H1 (cell line): ENCODE data around the gene HOGA1. TPM values are rescaled to one million over a fixed set of nuclear protein-coding genes. Genes with fewer than 3 reads are reported as not detected.

ENCODE experiments used
- ASH2L ChIP-seq: fragments of 200-600, 300-600 bp; sonication (generic); IDR thresholded peaks from one replicate; pipeline ENCODE4 v1.7.1; 2017; ENCODE audit warnings: low read length
- ATF3 ChIP-seq: IDR thresholded peaks from 2 replicates; pipeline ENCODE4 v1.6.1; 2011; ENCODE audit warnings: low read depth, mild to moderate bottlenecking, low read length; ENCODE audit not compliant: insufficient read depth
- BRCA1 ChIP-seq: IDR thresholded peaks from 2 replicates; pipeline ENCODE4 v1.6.1; 2012; ENCODE audit warnings: low read depth, low read length, improper control_type of control experiment
- CBX8 ChIP-seq: fragments of 300-800, 300-1000 bp; sonication (generic); IDR thresholded peaks from 2 replicates; pipeline ENCODE4 v1.7.1; 2016; ENCODE audit warnings: low read depth, low read length, borderline replicate concordance
- CEBPB ChIP-seq: IDR thresholded peaks from 2 replicates; pipeline ENCODE4 v1.6.1; 2012; ENCODE audit warnings: low read depth, low read length
- CHD1 ChIP-seq: IDR thresholded peaks from 2 replicates; pipeline ENCODE4 v1.6.1; 2012; ENCODE audit warnings: low read depth, low read length, improper control_type of control experiment
- CREB1 ChIP-seq: IDR thresholded peaks from 2 replicates; pipeline ENCODE4 v1.6.1; 2012; ENCODE audit warnings: inconsistent platforms
- CTBP2 ChIP-seq: IDR thresholded peaks from 2 replicates; pipeline ENCODE4 v1.7.0; 2011; ENCODE audit warnings: borderline replicate concordance, mild to moderate bottlenecking, moderate library complexity, mixed read lengths, low read length; ENCODE audit not compliant: insufficient read depth, insufficient read length
- E2F6 ChIP-seq: IDR thresholded peaks from 2 replicates; pipeline ENCODE4 v1.6.1; 2012; ENCODE audit warnings: inconsistent platforms
- EP300 ChIP-seq, 2 experiments: IDR thresholded peaks; 1 replicate in 1 of 2; 2 replicates in 1 of 2; pipeline ENCODE4 v1.6.1; 2011 to 2012; ENCODE audit warnings: low read depth in 2 of 2, low read length in 2 of 2, mild to moderate bottlenecking in 2 of 2, borderline replicate concordance in 1 of 2, inconsistent platforms in 1 of 2, moderate library complexity in 1 of 2
- FOSL1 ChIP-seq: IDR thresholded peaks from 2 replicates; pipeline ENCODE4 v1.6.1; 2011; ENCODE audit warnings: mild to moderate bottlenecking, low read depth, low read length, moderate library complexity; ENCODE audit not compliant: insufficient read depth
- HDAC2 ChIP-seq, 2 experiments: fragments of 300-600 bp in 1 of 2; sonication (generic) in 1 of 2; IDR thresholded peaks; 2 replicates each; pipeline ENCODE4 v1.6.1; 2011 to 2012; ENCODE audit warnings: low read depth in 2 of 2, low read length in 2 of 2, mild to moderate bottlenecking in 2 of 2, moderate library complexity in 2 of 2, borderline replicate concordance in 1 of 2, inconsistent platforms in 1 of 2
- JUN ChIP-seq: IDR thresholded peaks from 2 replicates; pipeline ENCODE4 v1.6.1; 2011; ENCODE audit warnings: low read depth, mild to moderate bottlenecking, improper control_type of control experiment, low read length
- KDM5A ChIP-seq: fragments of 200-600 bp; IDR thresholded peaks from 2 replicates; pipeline ENCODE4 v1.7.1; 2012; ENCODE audit warnings: mild to moderate bottlenecking, low read length, inconsistent platforms, mixed read lengths
- MAFK ChIP-seq: IDR thresholded peaks from 2 replicates; pipeline ENCODE4 v1.6.1; 2012; ENCODE audit warnings: low read depth, mild to moderate bottlenecking, improper control_type of control experiment, low read length
- NANOG ChIP-seq: IDR thresholded peaks from 2 replicates; pipeline ENCODE4 v1.6.1; 2011; ENCODE audit warnings: low read length, low read depth, mild to moderate bottlenecking, inconsistent platforms; ENCODE audit not compliant: insufficient read depth, poor library complexity, severe bottlenecking
- NRF1 ChIP-seq: IDR thresholded peaks from 2 replicates; pipeline ENCODE4 v1.6.1; 2011; ENCODE audit warnings: mild to moderate bottlenecking, low read depth, low read length, improper control_type of control experiment
- RBBP5 ChIP-seq: IDR thresholded peaks from 2 replicates; pipeline ENCODE4 v1.7.1; 2012; ENCODE audit warnings: low read depth, mild to moderate bottlenecking, inconsistent platforms, low read length, moderate library complexity, borderline replicate concordance
- RFX5 ChIP-seq: IDR thresholded peaks from 2 replicates; pipeline ENCODE4 v1.6.1; 2011; ENCODE audit warnings: low read depth, low read length, improper control_type of control experiment, borderline replicate concordance
- SAP30 ChIP-seq: fragments of 300-600 bp; sonication (generic); IDR thresholded peaks from 2 replicates; pipeline ENCODE4 v1.7.1; 2012; ENCODE audit warnings: low read length, moderate library complexity, mild to moderate bottlenecking, inconsistent platforms; ENCODE audit not compliant: insufficient read depth, insufficient replicate concordance
- SP1 ChIP-seq: IDR thresholded peaks from 2 replicates; pipeline ENCODE4 v1.6.1; 2011; ENCODE audit warnings: low read depth, low read length
- SP2 ChIP-seq: IDR thresholded peaks from 2 replicates; pipeline ENCODE4 v1.6.1; 2012; ENCODE audit warnings: mild to moderate bottlenecking, low read length, inconsistent platforms
- TEAD4 ChIP-seq: IDR thresholded peaks from 2 replicates; pipeline ENCODE4 v1.6.1; 2012; ENCODE audit warnings: low read depth, low read length, inconsistent platforms, mixed read lengths
- USF2 ChIP-seq: IDR thresholded peaks from 2 replicates; pipeline ENCODE4 v1.6.1; 2011; ENCODE audit warnings: low read length, improper control_type of control experiment
- polyA plus RNA-seq, 7 experiments: library from polyadenylated mRNA; depleted of rRNA in 3 of 7; stranded (reverse) in 5 of 7; unstranded in 2 of 7; fragments of >200 nt in 5 of 7; fragments of 200-250 nt in 2 of 7; gene quantifications; 1 replicate in 5 of 7; 2 replicates in 1 of 7; 4 replicates in 1 of 7; pipeline versions ENCODE4 v1.2.1 to v1.2.3, GENCODE V29; 2011 to 2013; ENCODE audit warnings: missing spikeins in 2 of 7, mixed read lengths in 2 of 7
- total RNA-seq: library from RNA; stranded (reverse); fragmentation: NEBNext Ultra II Directional; extraction: Animal tissue kit (Norgen Biotek cat#: 25700); gene quantifications from 2 replicates; pipeline ENCODE4 v1.2.1, GENCODE V29; 2021

Gene HOGA1
- total and polyA plus RNA-seq, 2 of the 8 experiments (the other 6 are each of a cell fraction or from before 2014, with no cell fraction given), result 0.28 to 1.00 TPM

- TF ChIP-seq SAP30 (no peak), HDAC2 (IDR thresholded peaks at IDR 0.05; ENCODE audit: borderline replicate concordance in 1 of 2, low read depth in 2 of 2, low read length in 2 of 2) (no peak), RFX5 (no peak), CBX8 (no peak), CEBPB (no peak), CREB1 (peak; percentile 73), ATF3 (no peak), CTBP2 (no peak), ASH2L (peak; percentile 94), EP300 (IDR thresholded peaks at IDR 0.05; ENCODE audit: borderline replicate concordance in 1 of 2, low read depth in 2 of 2, low read length in 2 of 2) (no peak), TEAD4 (no peak), NANOG (peak; percentile 64), CHD1 (no peak), KDM5A (no peak), E2F6 (no peak), FOSL1 (no peak), SP2 (no peak), RBBP5 (peak; percentile 91), SP1 (peak; percentile 70), MAFK (no peak), JUN (no peak), USF2 (no peak), NRF1 (no peak), BRCA1 (no peak)
Observed at GRCh38 chr10:97553575-97554031, 30.6 kb upstream of the HOGA1 start (continued).
